Activated naive CD8-positive, alpha-beta T cell treated with anti-CD3 and anti-CD28 coated beads, Interleukin-2, amount 10 ng/mL, durations not matched to agents 7 days and 5 days (primary cell): ENCODE data around the gene FGD5. TPM values are rescaled to one million over a fixed set of nuclear protein-coding genes. Genes with fewer than 3 reads are reported as not detected.
A peak's percentile ranks its signal among the peaks of the same experiment; 100 is the strongest.

ENCODE experiments used
- ATAC-seq: fragments of 150-1000 bp; cut with Tn5 transposase; one replicate; pipeline ENCODE4 v1.10.0; 2021; ENCODE audit warnings: low read depth, moderate library complexity
- POLR2A ChIA-PET: fragments of 350-600 bp; sonication (Branson Sonifier 250); formaldehyde crosslinking; loops from one replicate; lab custom pipeline; 2021; ENCODE audit warnings: antibody characterized with exemption; lab: Charles Lee
- DNase-seq: peaks from one replicate; pipeline ENCODE4 v3.0.0; 2021
- H3K27ac Mint-ChIP-seq: one replicate; pipeline ENCODE4 v1.8.0; 2022; ENCODE audit warnings: mild to moderate bottlenecking, mixed read lengths
- H3K27me3 Mint-ChIP-seq: one replicate; pipeline ENCODE4 v1.8.0; 2022; ENCODE audit warnings: mild to moderate bottlenecking, moderate library complexity, mixed read lengths
- H3K36me3 Mint-ChIP-seq: one replicate; pipeline ENCODE4 v1.8.0; 2021; ENCODE audit warnings: mild to moderate bottlenecking, mixed read lengths
- H3K4me1 Mint-ChIP-seq: one replicate; pipeline ENCODE4 v1.8.0; 2021; ENCODE audit warnings: mixed read lengths
- H3K4me3 Mint-ChIP-seq: one replicate; pipeline ENCODE4 v1.8.0; 2022; ENCODE audit warnings: mild to moderate bottlenecking, moderate library complexity, mixed read lengths
- H3K9me3 Mint-ChIP-seq: one replicate; pipeline ENCODE4 v1.8.0; 2021; ENCODE audit warnings: mixed read lengths
- total RNA-seq, 2 experiments: library from RNA; stranded (reverse); gene quantifications; one replicate each; pipeline ENCODE4 v1.2.3, GENCODE V29; 2021

Gene FGD5
- total RNA-seq, 2 experiments from 2014 or later: 0.17 TPM; not detected in 1

DNA sequence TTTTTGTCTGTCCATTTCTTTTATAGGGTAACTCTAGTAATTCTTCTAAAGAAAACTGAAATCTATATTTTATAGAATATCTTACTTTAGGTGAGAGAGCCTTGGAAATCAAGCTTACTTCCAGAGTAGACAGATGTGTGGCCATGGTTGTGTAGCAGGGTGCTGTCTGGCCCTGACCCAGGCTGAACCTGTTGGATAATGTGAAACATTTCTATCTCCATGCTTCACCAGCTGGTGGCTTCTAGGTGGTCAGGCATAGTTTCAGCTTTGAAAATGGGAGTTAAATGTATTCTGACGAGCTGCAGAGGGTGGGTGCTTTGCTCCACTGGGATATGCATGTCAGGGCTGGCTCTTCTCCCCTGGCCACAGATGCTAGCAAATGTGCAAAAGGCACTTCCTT, 107.8 kb downstream of the FGD5 start:
- Mint-ChIP-seq H3K4me1 (no peaks in the 10 kb centered on the region), H3K27me3 (peaks cover 2% of the 10 kb centered on the region), H3K9me3 (no peaks in the 10 kb centered on the region), H3K36me3 (no peaks in the 10 kb centered on the region), H3K4me3 (no peak overlapping the region), H3K27ac (no peak overlapping the region)
- ATAC-seq (no peak), DNase-seq (no peak)
- POLR2A ChIA-PET: no interaction called here

DNA sequence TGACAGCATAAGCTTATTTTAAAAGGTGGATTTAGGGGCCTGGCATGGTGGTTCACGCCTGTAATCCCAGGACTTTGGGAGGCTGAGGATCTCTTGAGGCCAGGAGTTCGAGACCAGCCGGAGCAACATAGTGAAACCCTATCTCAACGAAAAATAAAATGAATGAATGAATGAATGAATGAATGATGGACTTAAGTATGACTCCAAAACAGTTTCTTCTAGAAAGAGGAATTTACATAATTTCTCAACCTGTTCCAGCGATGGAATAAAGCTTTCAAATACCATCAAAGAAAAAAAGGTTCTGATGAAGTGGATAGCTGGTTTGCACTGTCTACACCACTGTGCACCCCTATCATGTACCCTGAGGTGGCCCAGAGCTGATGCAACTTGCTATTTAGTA, 108.5 kb downstream of the FGD5 start:
- no peak for ATAC-seq
- no peak for DNase-seq
- H3K27ac Mint-ChIP-seq: no peak overlapping the region
- POLR2A ChIA-PET: no interaction called here
- no peaks in the 10 kb centered on the region for H3K4me1 Mint-ChIP-seq
- H3K9me3 Mint-ChIP-seq: no peaks in the 10 kb centered on the region
- no peaks in the 10 kb centered on the region for H3K36me3 Mint-ChIP-seq
- H3K4me3 Mint-ChIP-seq: no peak overlapping the region
- H3K27me3 Mint-ChIP-seq: peaks cover 2% of the 10 kb centered on the region

DNA sequence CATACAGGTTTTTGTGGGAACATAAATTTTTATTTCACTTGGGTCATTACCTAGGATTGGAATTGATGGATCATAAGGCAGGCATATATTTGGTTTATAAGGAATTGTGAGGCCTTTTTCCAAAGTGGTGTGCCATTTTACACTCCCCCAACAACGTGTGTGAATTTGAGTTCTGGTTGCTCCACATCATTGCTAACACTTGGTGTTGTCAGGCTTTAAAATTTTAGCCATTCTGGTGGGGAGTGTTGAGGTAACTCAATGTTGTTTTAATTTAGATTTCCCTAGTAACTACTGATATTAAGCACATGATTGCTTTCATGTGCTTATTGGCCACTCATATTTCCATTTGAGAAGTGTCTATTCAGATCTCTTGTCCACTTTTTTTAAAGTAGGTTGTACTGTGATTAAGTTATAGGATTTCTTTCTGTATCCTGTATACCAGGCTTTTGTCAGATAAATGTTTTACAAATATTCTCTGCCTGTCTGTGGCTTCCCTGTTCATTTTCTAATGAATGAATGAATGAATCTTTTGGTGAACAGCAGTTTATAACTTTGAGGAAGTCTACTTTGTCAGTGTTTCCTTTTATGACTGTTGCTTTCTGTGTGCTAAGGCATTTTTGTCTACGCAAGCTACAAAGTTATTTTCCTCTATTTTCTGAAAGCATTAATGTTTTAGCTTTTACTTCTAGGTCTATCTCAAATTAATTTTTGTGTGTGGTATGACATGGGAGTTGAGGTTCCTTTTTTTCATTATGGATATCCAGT, 110.7 kb downstream of the FGD5 start:
- H3K27me3 Mint-ChIP-seq: no peaks in the 10 kb centered on the region
- H3K9me3 Mint-ChIP-seq: no peaks in the 10 kb centered on the region
- no peaks in the 10 kb centered on the region for H3K4me1 Mint-ChIP-seq
- ATAC-seq (no peak), DNase-seq (no peak)
- POLR2A ChIA-PET: no interaction called here
- no peak overlapping the region for H3K27ac Mint-ChIP-seq
- no peaks in the 10 kb centered on the region for H3K36me3 Mint-ChIP-seq
- H3K4me3 Mint-ChIP-seq: no peak overlapping the region

DNA sequence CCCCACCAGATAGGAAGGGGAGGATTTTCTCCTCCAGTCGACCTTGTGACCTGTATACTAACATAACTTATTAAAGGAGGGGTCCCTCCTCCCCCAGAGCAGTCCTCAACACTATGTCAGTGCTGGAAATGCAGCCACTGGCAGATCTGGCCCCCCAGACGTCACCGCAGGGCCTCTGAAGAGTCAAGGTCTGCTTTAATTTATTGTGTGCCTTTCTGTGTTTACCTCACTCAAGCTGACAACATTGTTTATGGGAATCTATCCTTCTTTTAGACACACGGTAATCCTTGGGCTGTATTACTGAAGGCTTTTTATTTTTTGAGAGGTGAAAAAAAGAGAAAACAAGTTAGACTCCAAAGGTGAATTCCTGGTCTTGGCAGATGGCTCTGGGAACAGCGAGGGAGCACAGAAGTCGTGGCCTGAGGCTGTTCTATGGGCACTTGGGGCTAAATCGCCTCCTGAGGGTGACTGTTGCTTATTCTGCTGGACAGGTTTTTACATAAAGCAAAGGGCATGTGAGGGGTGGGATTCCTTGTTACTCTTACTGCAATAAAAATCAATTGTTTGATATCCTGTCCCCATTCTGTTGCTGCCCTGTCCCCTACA, 115.2 kb downstream of the FGD5 start:
- Mint-ChIP-seq H3K27ac (no peak overlapping the region), H3K4me1 (peaks cover 2% of the 10 kb centered on the region), H3K27me3 (no peaks in the 10 kb centered on the region), H3K4me3 (no peak overlapping the region), H3K9me3 (no peaks in the 10 kb centered on the region), H3K36me3 (no peaks in the 10 kb centered on the region)
- no peak for DNase-seq
- ATAC-seq: no peak
- POLR2A ChIA-PET: no interaction called here

DNA sequence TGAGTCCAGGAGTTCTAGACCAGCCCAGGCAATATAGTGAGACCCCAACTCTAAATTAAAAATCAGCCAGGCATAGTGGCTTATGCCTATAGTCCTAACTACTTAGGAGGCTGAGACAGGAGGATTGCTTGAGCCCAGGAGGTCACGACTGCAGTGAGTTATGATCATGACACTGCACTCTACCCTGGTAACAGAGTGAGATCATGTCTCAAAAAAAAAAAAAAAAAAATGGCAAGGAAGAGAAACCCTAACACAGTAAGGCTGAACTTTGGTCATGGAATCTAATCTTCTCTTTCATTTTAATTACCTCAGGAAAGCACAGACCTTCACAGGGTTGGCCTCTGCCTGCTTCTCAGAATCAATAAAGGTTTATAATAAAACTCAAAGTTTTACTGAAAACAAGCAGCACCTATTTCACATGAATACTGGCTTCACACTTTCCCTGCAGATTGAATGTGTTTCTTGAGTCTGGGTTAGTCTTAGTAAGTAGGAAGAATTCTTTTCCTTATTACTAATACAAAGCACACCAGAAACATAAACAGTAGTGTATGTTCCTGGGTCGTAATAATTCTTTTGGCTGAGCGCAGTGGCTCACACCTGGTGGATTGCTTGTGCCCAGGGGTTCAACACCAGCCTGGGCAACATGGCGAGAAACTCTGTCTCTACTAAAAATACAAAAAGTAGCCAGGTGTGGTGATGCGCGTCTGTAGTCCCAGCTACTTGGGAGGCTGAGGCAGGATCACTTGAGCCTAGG, 117.0 kb downstream of the FGD5 start:
- POLR2A ChIA-PET: no interaction called here
- H3K4me3 Mint-ChIP-seq: no peak overlapping the region
- no peaks in the 10 kb centered on the region for H3K9me3 Mint-ChIP-seq
- no peaks in the 10 kb centered on the region for H3K27me3 Mint-ChIP-seq
- ATAC-seq (no peak), DNase-seq (no peak)
- no peak overlapping the region for H3K27ac Mint-ChIP-seq
- peaks cover 2% of the 10 kb centered on the region for H3K4me1 Mint-ChIP-seq
- no peaks in the 10 kb centered on the region for H3K36me3 Mint-ChIP-seq

DNA sequence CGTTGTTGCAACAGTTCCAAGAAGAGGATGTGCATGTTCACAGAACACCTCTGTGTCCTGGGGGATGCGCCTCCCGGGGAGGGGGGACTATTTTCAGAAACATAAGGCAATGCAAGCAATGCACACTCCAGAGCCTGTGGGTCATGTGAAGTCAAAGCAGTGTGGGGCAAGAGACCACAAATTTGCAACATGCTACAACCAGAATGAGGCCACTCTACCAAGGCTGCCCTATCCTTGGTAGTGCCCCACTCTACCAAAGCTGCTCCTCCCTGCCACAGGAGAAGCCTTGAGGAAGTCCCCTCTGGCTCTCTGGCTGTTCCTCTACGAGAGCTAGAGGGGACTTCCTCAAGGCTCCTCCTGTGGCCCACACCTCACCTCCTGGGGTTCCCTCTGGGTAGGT, 120.2 kb downstream of the FGD5 start:
- Mint-ChIP-seq H3K36me3 (peaks cover 5% of the 10 kb centered on the region), H3K4me1 (peaks cover 5% of the 10 kb centered on the region), H3K27me3 (no peaks in the 10 kb centered on the region), H3K4me3 (no peak overlapping the region), H3K27ac (no peak overlapping the region), H3K9me3 (no peaks in the 10 kb centered on the region)
- ATAC-seq (no peak), DNase-seq (no peak)
- POLR2A ChIA-PET: interaction anchor here (1.4 kb wide), 1 partner anchor 9 kb away, joined by 5 read pairs; no protein-coding TSS in a partner anchor

DNA sequence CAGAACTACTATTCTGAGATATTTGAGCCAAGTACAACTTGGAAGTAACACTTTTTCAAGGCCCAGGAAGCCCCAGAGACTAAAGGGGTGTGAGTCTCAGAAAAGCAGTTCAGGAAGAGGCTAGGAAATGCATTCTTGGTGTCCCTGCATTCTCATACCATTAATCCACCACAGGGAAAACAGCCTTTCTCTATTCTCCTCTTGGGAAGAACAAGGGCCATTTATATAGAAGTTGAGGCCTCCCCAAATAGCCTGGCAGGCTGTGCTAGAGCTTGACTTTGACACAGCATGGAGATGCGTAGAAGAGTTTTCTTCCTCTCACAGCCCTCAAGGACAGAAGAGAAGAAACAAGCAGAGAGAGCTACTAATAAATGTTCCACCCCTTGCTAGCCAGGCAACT, 123.1 kb downstream of the FGD5 start:
- Mint-ChIP-seq H3K4me3 (no peak overlapping the region), H3K9me3 (no peaks in the 10 kb centered on the region), H3K36me3 (peaks cover 14% of the 10 kb centered on the region), H3K4me1 (peaks cover 12% of the 10 kb centered on the region), H3K27ac (no peak overlapping the region), H3K27me3 (no peaks in the 10 kb centered on the region)
- ATAC-seq: no peak
- DNase-seq: no peak
- POLR2A ChIA-PET: no interaction called here

DNA sequence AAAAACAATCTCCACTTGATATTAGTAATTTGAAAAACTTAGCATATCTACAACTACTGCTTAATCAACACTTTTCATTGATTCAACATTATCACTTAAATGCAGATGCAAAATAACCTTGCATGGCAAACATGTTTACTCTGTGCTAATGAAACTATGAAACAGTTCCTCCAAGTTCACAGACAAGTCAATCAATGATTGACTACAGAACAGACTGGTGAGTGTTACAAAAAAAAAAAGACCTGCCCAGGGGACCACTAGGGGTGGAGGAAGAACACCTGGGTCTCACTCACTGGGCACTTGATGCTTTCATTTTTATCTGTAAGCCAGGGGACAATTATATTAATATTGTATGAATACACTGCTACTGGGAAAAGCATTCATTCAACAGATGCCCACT, 124.3 kb downstream of the FGD5 start:
- DNase-seq (no peak), ATAC-seq (no peak)
- H3K4me3 Mint-ChIP-seq: no peak overlapping the region
- POLR2A ChIA-PET: no interaction called here
- peaks cover 12% of the 10 kb centered on the region for H3K4me1 Mint-ChIP-seq
- H3K27ac Mint-ChIP-seq: no peak overlapping the region
- H3K36me3 Mint-ChIP-seq: peaks cover 14% of the 10 kb centered on the region
- H3K9me3 Mint-ChIP-seq: no peaks in the 10 kb centered on the region
- H3K27me3 Mint-ChIP-seq: no peaks in the 10 kb centered on the region

DNA sequence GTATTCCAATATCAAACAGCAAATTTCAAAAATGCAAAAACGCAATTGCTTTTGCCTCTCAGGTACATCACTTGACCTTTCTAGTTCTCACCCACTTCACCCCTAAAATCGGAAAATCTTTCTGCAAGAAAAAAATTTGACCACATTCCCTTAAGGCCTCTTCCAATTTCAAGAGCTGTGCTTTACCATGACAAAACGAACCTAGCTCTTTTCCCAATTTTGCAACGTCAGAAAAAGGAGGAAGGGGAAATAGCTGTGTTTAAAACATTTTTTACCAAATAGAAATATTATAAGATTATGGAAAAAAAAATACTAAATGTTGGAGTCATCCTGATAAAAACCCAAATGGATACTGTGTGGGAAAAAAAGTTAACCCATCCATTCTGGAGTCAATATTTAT, 127.5 kb downstream of the FGD5 start:
- DNase-seq (no peak), ATAC-seq (no peak)
- Mint-ChIP-seq H3K27me3 (no peaks in the 10 kb centered on the region), H3K4me3 (peak overlapping the region; percentile 84), H3K9me3 (no peaks in the 10 kb centered on the region), H3K36me3 (peaks cover 17% of the 10 kb centered on the region), H3K4me1 (peaks cover 27% of the 10 kb centered on the region), H3K27ac (peak overlapping the region; percentile 19)
- POLR2A ChIA-PET: interaction anchor here (0.8 to 1.4 kb wide), 4 partner anchors 11 to 346 kb away, joined by 3 to 13 read pairs (median 6); partner anchors contain the start of genes CCDC174 and RBSN

DNA sequence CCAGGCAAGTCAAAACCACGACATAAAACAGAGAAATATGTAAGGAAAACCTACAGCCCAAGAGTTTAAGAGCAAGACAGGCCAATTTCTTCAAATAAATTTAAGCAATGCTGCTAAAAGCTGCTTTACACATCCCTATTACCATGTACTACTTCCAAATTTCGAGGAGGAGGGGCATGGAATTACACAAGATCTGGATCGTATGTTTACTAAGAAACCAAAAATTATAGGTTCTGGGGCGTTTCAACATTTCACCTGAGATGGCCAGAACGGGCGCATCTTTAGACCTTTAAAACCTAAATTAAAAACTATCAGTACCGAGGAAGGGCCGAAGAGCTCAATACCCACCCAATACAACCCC, 128.0 kb downstream of the FGD5 start:
- peaks cover 17% of the 10 kb centered on the region for H3K36me3 Mint-ChIP-seq
- POLR2A ChIA-PET: interaction anchor here (0.8 to 1.4 kb wide), 6 partner anchors 11 to 345 kb away, joined by 3 to 13 read pairs (median 4); partner anchors contain the start of genes CCDC174, MRPS25 and RBSN
- no peaks in the 10 kb centered on the region for H3K9me3 Mint-ChIP-seq
- no peak for DNase-seq
- H3K4me3 Mint-ChIP-seq: peak overlapping the region; percentile 84
- no peak for ATAC-seq
- H3K27ac Mint-ChIP-seq: peak overlapping the region; percentile 81
- H3K4me1 Mint-ChIP-seq: peaks cover 28% of the 10 kb centered on the region
- H3K27me3 Mint-ChIP-seq: no peaks in the 10 kb centered on the region

DNA sequence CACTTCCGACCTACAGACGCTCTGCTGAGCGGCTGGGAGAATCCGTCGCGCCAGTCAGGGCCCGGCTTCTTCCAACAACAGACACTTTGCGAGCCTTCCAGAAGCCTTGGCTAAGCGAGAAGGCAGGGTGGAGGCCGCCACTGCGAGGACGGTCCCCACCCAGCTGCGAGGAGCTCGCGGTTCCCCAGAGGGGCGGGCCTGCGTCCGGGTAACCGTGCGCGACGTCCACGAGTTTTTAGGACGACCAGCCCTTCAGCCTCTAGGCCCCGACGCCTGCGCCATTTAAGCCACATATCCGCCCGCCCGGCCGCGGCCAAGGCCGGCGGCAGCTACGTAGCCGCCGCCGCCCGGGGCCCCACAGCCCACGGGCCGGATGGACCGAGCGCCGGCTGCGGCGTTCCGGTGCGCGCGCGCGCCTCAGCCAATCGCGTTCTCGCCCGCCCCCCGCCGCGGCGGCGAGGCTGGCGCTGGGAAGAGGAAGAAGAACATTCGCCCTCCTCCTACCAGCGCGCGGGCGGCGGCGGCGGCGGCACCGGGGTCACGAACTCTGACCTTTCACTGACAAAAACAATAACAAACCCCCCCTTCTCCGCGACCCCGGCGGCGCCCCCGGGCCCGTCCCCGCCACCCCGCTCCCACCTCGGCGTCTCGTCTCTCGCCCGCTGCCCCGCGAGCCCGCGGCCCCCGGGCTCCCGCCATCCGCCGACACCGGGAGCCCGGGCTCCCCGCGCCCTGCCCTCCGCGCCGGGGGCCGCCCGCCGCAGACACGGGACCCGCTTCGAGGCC, 128.5 kb downstream of the FGD5 start, which contains the start of gene NR2C2:
NR2C2 (plus strand) TSS at position 484 of the 786 bp plus-strand sequence. CDS start 56,332 bp downstream, outside the sequence.
- Mint-ChIP-seq H3K27me3 (no peaks in the 10 kb centered on the region), H3K4me1 (peaks cover 29% of the 10 kb centered on the region), H3K27ac (peak within 1 kb of the TSS; percentile 99), H3K4me3 (peak within 1 kb of the TSS; percentile 100), H3K36me3 (peaks cover 20% of the 10 kb centered on the region), H3K9me3 (no peaks in the 10 kb centered on the region)
- DNase-seq (peak; percentile 92), ATAC-seq (peak; percentile 71)
- POLR2A ChIA-PET: interaction anchor here (0.8 to 1.4 kb wide), 6 partner anchors 10 to 345 kb away, joined by 3 to 13 read pairs (median 4); partner anchors contain the start of genes CCDC174, MRPS25 and RBSN

DNA sequence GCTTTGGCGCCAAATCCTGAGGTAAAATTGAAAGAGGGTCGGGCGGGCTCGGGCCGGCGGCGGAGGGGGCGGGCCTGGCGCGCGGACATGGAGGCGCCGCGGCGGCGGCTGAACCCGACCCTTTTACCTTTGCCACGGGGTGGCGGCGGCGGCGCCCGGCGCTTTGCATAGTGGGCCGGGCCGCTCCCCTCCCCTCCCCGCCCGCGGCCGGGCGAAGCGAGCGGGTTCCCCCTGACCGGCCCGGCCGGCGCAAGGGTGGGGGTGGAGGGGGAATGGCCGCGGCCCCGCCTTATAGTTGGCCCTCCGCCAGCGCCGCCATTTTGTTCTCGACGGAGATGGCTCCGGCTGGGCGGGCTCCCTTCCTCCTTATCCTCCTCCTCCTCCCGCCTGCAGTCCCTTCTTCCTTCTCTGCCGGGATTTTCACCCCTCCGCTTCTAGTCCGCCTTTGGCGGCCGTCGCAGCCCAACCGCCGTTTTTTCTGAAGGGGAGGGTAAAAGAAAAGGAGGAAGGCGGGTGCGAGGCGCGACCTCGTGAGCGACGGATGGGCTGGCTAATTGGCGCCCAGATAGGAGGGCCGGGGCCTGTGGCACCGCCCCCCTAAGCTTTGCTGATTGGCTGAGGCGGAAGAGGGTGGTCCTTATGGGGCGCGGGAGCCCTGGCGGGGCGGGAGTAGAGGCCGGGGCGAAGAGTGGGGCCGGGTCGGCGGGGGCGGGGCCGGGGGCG, 129.3 kb downstream of the FGD5 start:
- peaks cover 35% of the 10 kb centered on the region for H3K4me1 Mint-ChIP-seq
- POLR2A ChIA-PET: interaction anchor here (1.0 to 1.4 kb wide), 6 partner anchors 8 to 297 kb away, joined by 3 to 13 read pairs (median 6); partner anchors contain the start of genes CCDC174 and RBSN
- DNase-seq (peak; percentile 96), ATAC-seq (peak; percentile 88)
- H3K4me3 Mint-ChIP-seq: peak overlapping the region; percentile 100
- no peaks in the 10 kb centered on the region for H3K27me3 Mint-ChIP-seq
- H3K9me3 Mint-ChIP-seq: no peaks in the 10 kb centered on the region
- H3K36me3 Mint-ChIP-seq: peaks cover 23% of the 10 kb centered on the region
- H3K27ac Mint-ChIP-seq: peak overlapping the region; percentile 99
